HepG2 (cell line): ENCODE results near the gene CDH13. TPM values are rescaled to one million over a fixed set of nuclear protein-coding genes. Genes with fewer than 3 reads are reported as not detected.

Source experiments
- ATAC-seq: fragments of 200-7000 bp; cut with Tn5 transposase; 3 replicates; pipeline ENCODE4 v1.9.1; 2020; ENCODE audit warnings: mild to moderate bottlenecking, moderate library complexity
- BruUV-seq: library from RNA; stranded (reverse); fragments of 400-500 nt; replicated peaks from 2 replicates; lab custom pipeline; 2021; lab: Mats Ljungman, UMichigan
- CTCF ChIA-PET: fragments of 300-600 bp; formaldehyde crosslinking; extraction: SDS; loops from one replicate; lab custom pipeline; 2021; ENCODE audit warnings: low total read pairs, inconsistent platforms, low intra/inter-chr PET ratio; lab: Yijun Ruan, JAX
- POLR2A ChIA-PET: fragments of 350-600 bp; sonication (Branson Sonifier 250); formaldehyde crosslinking; loops from one replicate; lab custom pipeline; 2020; ENCODE audit warnings: antibody characterized with exemption, inconsistent platforms; lab: Yijun Ruan, JAX
- DNase-seq: peaks from one replicate; pipeline ENCODE4 v3.0.0-alpha.2; 2015; ENCODE audit warnings: low spot score
- FAIRE-seq: peaks from 3 replicates; lab custom pipeline; 2011; peaks lifted over from hg19 to GRCh38; lab: Jason Lieb, UNC
- H2AFZ ChIP-seq: one replicate; pipeline ENCODE4 v1.6.1; 2011; ENCODE audit warnings: low read length, inconsistent platforms
- H3K27ac ChIP-seq: fragments of 300-600 bp; 3 replicates; pipeline ENCODE4 v1.8.0; 2011; ENCODE audit warnings: mixed run types, mild to moderate bottlenecking, mixed read lengths, low read length, inconsistent platforms; ENCODE audit not compliant: insufficient read depth; ENCODE audit errors: extremely low read length
- H3K27me3 ChIP-seq, 2 experiments: fragments of 200-600 bp in 1 of 2; 2 replicates in 1 of 2; 3 replicates in 1 of 2; pipeline versions ENCODE4 v1.6.0 to v1.8.0; 2011; ENCODE audit warnings: low read length in 2 of 2, mild to moderate bottlenecking in 2 of 2, moderate library complexity in 2 of 2, inconsistent platforms in 1 of 2; ENCODE audit not compliant: insufficient read depth in 2 of 2, control insufficient read depth in 1 of 2
- H3K36me3 ChIP-seq, 2 experiments: fragments of 200-600 bp in 1 of 2; replicated peaks in 1 of 2; 2 replicates in 1 of 2; 3 replicates in 1 of 2; pipeline versions ENCODE4 v1.5.1 to v1.8.0; 2011; ENCODE audit warnings: low read length in 2 of 2, inconsistent platforms in 1 of 2; ENCODE audit not compliant: insufficient read depth in 2 of 2, control insufficient read depth in 1 of 2
- H3K4me1 ChIP-seq: 2 replicates; pipeline ENCODE4 v1.5.1; 2012; ENCODE audit warnings: low read length, inconsistent platforms; ENCODE audit not compliant: insufficient read depth
- H3K4me2 ChIP-seq: 2 replicates; pipeline ENCODE4 v1.6.0; 2011; ENCODE audit warnings: low read depth, low read length, inconsistent platforms
- H3K4me3 ChIP-seq, 3 experiments: fragments of 200-600 bp in 1 of 3; sonication (generic), shearing (Covaris generic) in 1 of 3; replicated peaks in 1 of 3; 2 replicates each; pipeline ENCODE4 v1.5.1; 2011 to 2016; ENCODE audit warnings: low read length in 3 of 3, inconsistent platforms in 2 of 3, low read depth in 2 of 3, mild to moderate bottlenecking in 2 of 3, control low read depth in 1 of 3, mixed read lengths in 1 of 3; ENCODE audit not compliant: insufficient read depth in 1 of 3
- H3K79me2 ChIP-seq: one replicate; pipeline ENCODE4 v1.6.1; 2011; ENCODE audit warnings: low read length, inconsistent platforms; ENCODE audit not compliant: insufficient read depth
- H3K9ac ChIP-seq: 2 replicates; pipeline ENCODE4 v1.6.0; 2011; ENCODE audit warnings: mild to moderate bottlenecking, low read depth, low read length, inconsistent platforms; ENCODE audit not compliant: insufficient read depth
- H3K9me3 ChIP-seq: 2 replicates; pipeline ENCODE4 v1.5.1; 2012; ENCODE audit warnings: mild to moderate bottlenecking, low read length
- H4K20me1 ChIP-seq: 2 replicates; pipeline ENCODE4 v1.6.0; 2011; ENCODE audit warnings: inconsistent platforms, mild to moderate bottlenecking, low read length, moderate library complexity; ENCODE audit not compliant: insufficient read depth
- BATF2 ChIP-seq: sonication (generic); formaldehyde crosslinking; IDR thresholded peaks from 2 replicates; pipeline ENCODE4 v1.8.0; 2022; ENCODE audit warnings: mild to moderate bottlenecking, missing genetic modification reagents, moderate library complexity
- CBFB ChIP-seq: sonication (generic); formaldehyde crosslinking; IDR thresholded peaks from 2 replicates; pipeline ENCODE4 v1.4.0; 2020; ENCODE audit warnings: missing genetic modification reagents
- HNRNPL ChIP-seq: fragments of 200-400 bp; formaldehyde crosslinking; IDR thresholded peaks from 2 replicates; pipeline ENCODE4 v1.6.1; 2017; ENCODE audit warnings: mild to moderate bottlenecking, low read depth, low read length
- MEIS2 ChIP-seq: sonication (generic); formaldehyde crosslinking; IDR thresholded peaks from 2 replicates; pipeline ENCODE4 v1.9.0; 2021; ENCODE audit warnings: mild to moderate bottlenecking, missing genetic modification reagents
- NFKBIZ ChIP-seq: IDR thresholded peaks from 2 replicates; pipeline ENCODE4 v1.6.1; 2018; ENCODE audit warnings: missing genetic modification reagents, missing compliant biosample characterization
- RBM22 ChIP-seq: fragments of 200-400 bp; formaldehyde crosslinking; optimal IDR thresholded peaks from 2 replicates; pipeline ENCODE3; 2017; ENCODE audit warnings: mild to moderate bottlenecking, low read length, moderate library complexity
- SRF ChIP-seq: IDR thresholded peaks from 2 replicates; pipeline ENCODE4 v1.6.1; 2011; ENCODE audit warnings: mild to moderate bottlenecking, low read depth, low read length, moderate library complexity
- ZBTB46 ChIP-seq: sonication (generic); formaldehyde crosslinking; IDR thresholded peaks from 2 replicates; pipeline ENCODE4 v1.4.0; 2020; ENCODE audit warnings: mild to moderate bottlenecking, missing genetic modification reagents, borderline replicate concordance
- ZNF138 ChIP-seq: sonication (generic); formaldehyde crosslinking; IDR thresholded peaks from 2 replicates; pipeline ENCODE4 v1.5.0; 2020; ENCODE audit warnings: mild to moderate bottlenecking, low read depth, missing genetic modification reagents
- ZNF552 ChIP-seq: sonication (generic); formaldehyde crosslinking; IDR thresholded peaks from 2 replicates; pipeline ENCODE4 v1.9.0; 2022; ENCODE audit warnings: missing genetic modification reagents, mild to moderate bottlenecking, borderline replicate concordance
- ZNF558 ChIP-seq: sonication (generic); formaldehyde crosslinking; IDR thresholded peaks from 2 replicates; pipeline ENCODE4 v1.9.0; 2022; ENCODE audit warnings: mild to moderate bottlenecking, missing genetic modification reagents, borderline replicate concordance
- ZNF75D ChIP-seq: sonication (generic); formaldehyde crosslinking; IDR thresholded peaks from 2 replicates; pipeline ENCODE4 v1.8.1; 2023; ENCODE audit warnings: missing genetic modification reagents, mild to moderate bottlenecking, borderline replicate concordance
- ZNF816 ChIP-seq: sonication (generic); formaldehyde crosslinking; IDR thresholded peaks from 2 replicates; pipeline ENCODE4 v1.8.0; 2022; ENCODE audit warnings: missing genetic modification reagents, mild to moderate bottlenecking, borderline replicate concordance
- ZNF878 ChIP-seq: sonication (generic); formaldehyde crosslinking; IDR thresholded peaks from 2 replicates; pipeline ENCODE4 v1.8.1; 2023; ENCODE audit warnings: mild to moderate bottlenecking, missing genetic modification reagents, moderate library complexity
- WGBS: methylation state at CpG from one replicate; pipeline ENCODE4 v1.1.6; 2017; ENCODE audit warnings: low lambda C conversion rate; 5-methylcytosine and 5-hydroxymethylcytosine counted together
- in situ Hi-C: cut with HindIII; loops from 2 replicates; pipeline ENCODE4 v1.10.0; 2017; ENCODE audit warnings: low pct_unique_long_range_greater_than_20kb; ENCODE audit not compliant: extremely low pct_ligation_motif_present
- intact Hi-C: fragments of 100-400 bp; cut with micrococcal nuclease; formaldehyde crosslinking; loops from one replicate; pipeline ENCODE4 v1.10.0; 2022; ENCODE audit not compliant: unreplicated experiment
- polyA plus RNA-seq, 8 experiments: library from polyadenylated mRNA; depleted of rRNA in 3 of 8; stranded (reverse) in 7 of 8; unstranded in 1 of 8; fragments of >200 nt; fragmentation: Illumina TruSeq in 4 of 8; extraction: Trizol in 4 of 8; gene quantifications; 2 replicates each; pipeline versions ENCODE4 v1.2.1 to v1.2.3, GENCODE V29; 2011 to 2016; ENCODE audit warnings: low read depth in 4 of 8, missing spikeins in 1 of 8, mixed read lengths in 1 of 8; ENCODE audit not compliant: insufficient read depth in 1 of 8
- total RNA-seq, 5 experiments: library from RNA; depleted of rRNA; stranded (reverse); fragments of >200 nt; fragmentation: Illumina TruSeq; extraction: Trizol; gene quantifications; 2 replicates each; pipeline ENCODE4 v1.2.3, GENCODE V29; 2016; ENCODE audit warnings: low read depth in 1 of 5
- TF ChIP-seq, protein P1 (sequence below): sonication (generic); formaldehyde crosslinking; IDR thresholded peaks from 2 replicates; pipeline ENCODE4 v1.4.0; 2020; ENCODE audit warnings: missing genetic modification reagents, borderline replicate concordance

Gene CDH13
- total and polyA plus RNA-seq, 2 of the 13 experiments (the other 11 are each of a cell fraction or from before 2014, with no cell fraction given): not detected

GRCh38 chr16:82991410-82991809 is 364.6 kb downstream of the CDH13 start (continued):
- no peak for TF ChIP-seq ZBTB46 (CRISPR knock-in tag)
- TF ChIP-seq MEIS2 (CRISPR knock-in tag): no peak
- no peak for TF ChIP-seq ZNF878 (CRISPR knock-in tag)
- no peak for TF ChIP-seq ZNF138 (CRISPR knock-in tag)
- no peak for TF ChIP-seq HNRNPL
- TF ChIP-seq ZNF816 (CRISPR knock-in tag): no peak

- H3K9ac ChIP-seq: no peak overlapping the region
- no TSS peak for BruUV-seq
- CTCF ChIA-PET: no interaction called here
- no peaks in the 10 kb centered on the region for H3K79me2 ChIP-seq
- H3K4me2 ChIP-seq: no peak overlapping the region
- DNase-seq (no peak), FAIRE-seq (no peak), ATAC-seq (no peak)
- H3K27ac ChIP-seq: no peak overlapping the region
- H3K4me3 ChIP-seq: no peak overlapping the region
- no peaks in the 10 kb centered on the region for H3K27me3 ChIP-seq
- in situ Hi-C loops: no loop called here
- POLR2A ChIA-PET: no interaction called here
- H3K9me3 ChIP-seq: peaks cover 69% of the 10 kb centered on the region
- intact Hi-C loops: no loop called here
- no peaks in the 10 kb centered on the region for H3K4me1 ChIP-seq
- H2AFZ ChIP-seq: no peak overlapping the region
- H3K36me3 ChIP-seq: no peaks in the 10 kb centered on the region
- 1% methylated on average over 4 of the region's 4 CpGs for WGBS
- no peaks in the 10 kb centered on the region for H4K20me1 ChIP-seq
- TF ChIP-seq CBFB (CRISPR knock-in tag): no peak
- TF ChIP-seq SRF: no peak
- no peak for TF ChIP-seq ZNF552 (CRISPR knock-in tag)
- no peak for TF ChIP-seq RBM22
- TF ChIP-seq NFKBIZ: no peak
- TF ChIP-seq BATF2: no peak
- TF ChIP-seq ZNF558 (CRISPR knock-in tag): no peak
- TF ChIP-seq, protein P1, sequence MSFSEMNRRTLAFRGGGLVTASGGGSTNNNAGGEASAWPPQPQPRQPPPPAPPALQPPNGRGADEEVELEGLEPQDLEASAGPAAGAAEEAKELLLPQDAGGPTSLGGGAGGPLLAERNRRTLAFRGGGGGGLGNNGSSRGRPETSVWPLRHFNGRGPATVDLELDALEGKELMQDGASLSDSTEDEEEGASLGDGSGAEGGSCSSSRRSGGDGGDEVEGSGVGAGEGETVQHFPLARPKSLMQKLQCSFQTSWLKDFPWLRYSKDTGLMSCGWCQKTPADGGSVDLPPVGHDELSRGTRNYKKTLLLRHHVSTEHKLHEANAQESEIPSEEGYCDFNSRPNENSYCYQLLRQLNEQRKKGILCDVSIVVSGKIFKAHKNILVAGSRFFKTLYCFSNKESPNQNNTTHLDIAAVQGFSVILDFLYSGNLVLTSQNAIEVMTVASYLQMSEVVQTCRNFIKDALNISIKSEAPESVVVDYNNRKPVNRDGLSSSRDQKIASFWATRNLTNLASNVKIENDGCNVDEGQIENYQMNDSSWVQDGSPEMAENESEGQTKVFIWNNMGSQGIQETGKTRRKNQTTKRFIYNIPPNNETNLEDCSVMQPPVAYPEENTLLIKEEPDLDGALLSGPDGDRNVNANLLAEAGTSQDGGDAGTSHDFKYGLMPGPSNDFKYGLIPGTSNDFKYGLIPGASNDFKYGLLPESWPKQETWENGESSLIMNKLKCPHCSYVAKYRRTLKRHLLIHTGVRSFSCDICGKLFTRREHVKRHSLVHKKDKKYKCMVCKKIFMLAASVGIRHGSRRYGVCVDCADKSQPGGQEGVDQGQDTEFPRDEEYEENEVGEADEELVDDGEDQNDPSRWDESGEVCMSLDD (CRISPR knock-in tag): no peak
- no peak for TF ChIP-seq ZNF75D (CRISPR knock-in tag)
These were observed 365.4 kb downstream of the CDH13 start for GRCh38 chr16:82991966-82992675.
